Left lung (tissue), 10 donors: ENCODE measurements around the gene SLC38A8. TPM values are rescaled to one million over a fixed set of nuclear protein-coding genes. Genes with fewer than 3 reads are reported as not detected.

Experiments used
- ATAC-seq: fragments of 200-7000 bp; cut with Tn5 transposase; one replicate; pipeline ENCODE4 v1.9.1; 2020; ENCODE audit warnings: moderate library complexity
- DNase-seq, 4 donors: peaks; one replicate each; pipeline ENCODE4 v3.0.0-alpha.2; 2013 to 2020
- H3K27ac ChIP-seq, 2 donors: fragments of 200-600 bp; sonication (generic) in 1 of 2; one replicate each; pipeline versions ENCODE4 v1.5.0 to v1.8.0; 2020 to 2021
- H3K27me3 ChIP-seq, 2 donors: fragments of 200-600 bp; sonication (generic) in 1 of 2; one replicate each; pipeline versions ENCODE4 v1.5.0 to v1.8.0; 2020 to 2021
- H3K36me3 ChIP-seq, 2 donors: fragments of 200-600 bp; sonication (generic) in 1 of 2; one replicate each; pipeline versions ENCODE4 v1.5.0 to v1.8.0; 2020 to 2021
- H3K4me1 ChIP-seq, 2 donors: fragments of 200-600 bp; one replicate each; pipeline ENCODE4 v1.8.0; 2021
- H3K4me3 ChIP-seq, 2 donors: fragments of 200-600 bp; sonication (generic) in 1 of 2; one replicate each; pipeline versions ENCODE4 v1.5.0 to v1.8.0; 2020 to 2021; ENCODE audit warnings: mild to moderate bottlenecking in 1 of 2
- H3K9me3 ChIP-seq, 2 donors: fragments of 200-600 bp; sonication (generic) in 1 of 2; one replicate each; pipeline versions ENCODE4 v1.5.0 to v1.8.0; 2020 to 2021
- intact Hi-C, 2 donors: fragments of 100-400 bp; cut with DNase I; formaldehyde crosslinking; loops; one replicate each; pipeline versions ENCODE4 v1.11.2 to v1.14.2; 2022
- polyA plus RNA-seq, 6 donors: library from polyadenylated mRNA; unstranded; fragments of 120-200 nt; gene quantifications; one replicate each; pipeline ENCODE4 v1.2.1, GENCODE V29; 2013; ENCODE audit not compliant: insufficient read length in 6 of 6
- total RNA-seq, 2 donors: library from RNA; stranded (reverse); fragmentation: NEBNext Ultra II Directional; extraction: Animal tissue kit (Norgen Biotek cat#: 25700); gene quantifications; one replicate each; pipeline ENCODE4 v1.2.1, GENCODE V29; 2021
- TF ChIP-seq, protein P1 (sequence below), 2 donors: fragments of 200-600 bp; sonication (generic) in 1 of 2; IDR thresholded peaks; one replicate each; pipeline versions ENCODE4 v1.5.0 to v1.8.0; 2021; ENCODE audit warnings: antibody characterized with exemption in 2 of 2
- donor health status: DM: no; HTN: yes; CAD: no.
- donor health status: DM: no; HTN: no; CAD: no.

The SLC38A8 gene
- total and polyA plus RNA-seq, 8 donors = 0.65 TPM; not detected in 7

DNA sequence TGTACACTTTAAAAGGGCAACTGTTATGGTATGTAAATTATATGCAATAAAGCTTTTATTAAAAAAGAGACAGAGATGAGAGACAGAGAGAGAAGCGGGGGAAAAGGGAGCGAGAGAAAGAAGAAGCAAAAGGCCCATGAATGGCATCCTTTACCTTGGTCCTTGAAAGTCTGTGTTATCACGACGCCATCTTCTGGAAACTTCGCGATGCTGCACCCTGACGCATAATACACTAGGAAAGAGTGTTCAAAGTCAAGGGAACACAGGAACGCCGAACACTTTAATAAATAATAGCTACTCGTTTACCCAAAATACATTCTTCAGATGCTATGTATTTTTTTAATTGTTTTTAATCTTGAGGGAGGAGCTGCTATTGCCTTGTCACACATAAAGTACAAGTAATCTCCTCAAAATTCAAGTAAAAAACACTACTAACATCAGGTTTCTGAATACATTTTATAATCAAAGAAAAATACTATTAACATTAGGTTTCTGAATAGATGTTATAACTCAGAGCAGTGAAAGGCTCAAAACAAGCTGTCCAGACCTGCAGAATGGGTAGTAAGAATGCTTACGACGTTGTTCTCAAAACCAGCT is 23.0 kb upstream of the SLC38A8 start:
- intact Hi-C loops = no loop called here
- Histone ChIP-seq H3K9me3 (no peaks in the 10 kb centered on the region), H3K27me3 (no peaks in the 10 kb centered on the region), H3K36me3 (peaks cover 0 to 97% of the 10 kb centered on the region in 2 donors), H3K4me1 (peaks cover 0 to 18% of the 10 kb centered on the region in 2 donors), H3K4me3 (no peak overlapping the region), H3K27ac (no peak overlapping the region)
- TF ChIP-seq, protein P1, sequence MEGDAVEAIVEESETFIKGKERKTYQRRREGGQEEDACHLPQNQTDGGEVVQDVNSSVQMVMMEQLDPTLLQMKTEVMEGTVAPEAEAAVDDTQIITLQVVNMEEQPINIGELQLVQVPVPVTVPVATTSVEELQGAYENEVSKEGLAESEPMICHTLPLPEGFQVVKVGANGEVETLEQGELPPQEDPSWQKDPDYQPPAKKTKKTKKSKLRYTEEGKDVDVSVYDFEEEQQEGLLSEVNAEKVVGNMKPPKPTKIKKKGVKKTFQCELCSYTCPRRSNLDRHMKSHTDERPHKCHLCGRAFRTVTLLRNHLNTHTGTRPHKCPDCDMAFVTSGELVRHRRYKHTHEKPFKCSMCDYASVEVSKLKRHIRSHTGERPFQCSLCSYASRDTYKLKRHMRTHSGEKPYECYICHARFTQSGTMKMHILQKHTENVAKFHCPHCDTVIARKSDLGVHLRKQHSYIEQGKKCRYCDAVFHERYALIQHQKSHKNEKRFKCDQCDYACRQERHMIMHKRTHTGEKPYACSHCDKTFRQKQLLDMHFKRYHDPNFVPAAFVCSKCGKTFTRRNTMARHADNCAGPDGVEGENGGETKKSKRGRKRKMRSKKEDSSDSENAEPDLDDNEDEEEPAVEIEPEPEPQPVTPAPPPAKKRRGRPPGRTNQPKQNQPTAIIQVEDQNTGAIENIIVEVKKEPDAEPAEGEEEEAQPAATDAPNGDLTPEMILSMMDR (IDR thresholded peaks at IDR 0.05) = peak; percentile 49 to 57
- ATAC-seq (peak; percentile 61), DNase-seq (peak in 1 of 4 donors; percentile 48)

DNA sequence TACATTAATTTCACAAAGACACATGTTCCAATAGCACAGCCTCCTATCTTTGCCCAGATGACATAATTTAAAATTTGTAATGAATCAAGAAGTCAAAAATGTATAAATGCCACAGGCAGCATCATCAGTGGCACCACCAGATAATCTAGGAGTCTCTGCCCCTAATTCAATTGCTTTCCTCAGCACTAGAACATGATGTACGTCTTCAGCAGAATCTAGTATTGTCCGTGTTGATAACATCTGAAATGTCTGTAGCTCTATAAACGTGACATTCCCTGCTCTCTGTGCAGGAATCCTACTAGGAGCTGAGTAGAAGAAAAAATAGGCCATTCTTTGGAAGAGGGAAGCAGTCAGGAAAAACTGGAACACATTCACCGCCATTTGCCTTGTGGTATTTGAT is 21.4 kb upstream of the SLC38A8 start:
- no peak for DNase-seq
- H3K27ac ChIP-seq = no peak overlapping the region
- no peaks in the 10 kb centered on the region for H3K27me3 ChIP-seq
- TF ChIP-seq, protein P1 (IDR thresholded peaks at IDR 0.05) = no peak
- peaks cover 0 to 97% of the 10 kb centered on the region in 2 donors for H3K36me3 ChIP-seq
- H3K9me3 ChIP-seq = no peaks in the 10 kb centered on the region
- no peak overlapping the region for H3K4me3 ChIP-seq
- peaks cover 0 to 7% of the 10 kb centered on the region in 2 donors for H3K4me1 ChIP-seq
- ATAC-seq = no peak
- intact Hi-C loops = loop anchor here in 1 of 2 donors (5.0 kb wide), 1 partner anchor 97 kb away; the partner anchor contains the start of gene NECAB2

DNA sequence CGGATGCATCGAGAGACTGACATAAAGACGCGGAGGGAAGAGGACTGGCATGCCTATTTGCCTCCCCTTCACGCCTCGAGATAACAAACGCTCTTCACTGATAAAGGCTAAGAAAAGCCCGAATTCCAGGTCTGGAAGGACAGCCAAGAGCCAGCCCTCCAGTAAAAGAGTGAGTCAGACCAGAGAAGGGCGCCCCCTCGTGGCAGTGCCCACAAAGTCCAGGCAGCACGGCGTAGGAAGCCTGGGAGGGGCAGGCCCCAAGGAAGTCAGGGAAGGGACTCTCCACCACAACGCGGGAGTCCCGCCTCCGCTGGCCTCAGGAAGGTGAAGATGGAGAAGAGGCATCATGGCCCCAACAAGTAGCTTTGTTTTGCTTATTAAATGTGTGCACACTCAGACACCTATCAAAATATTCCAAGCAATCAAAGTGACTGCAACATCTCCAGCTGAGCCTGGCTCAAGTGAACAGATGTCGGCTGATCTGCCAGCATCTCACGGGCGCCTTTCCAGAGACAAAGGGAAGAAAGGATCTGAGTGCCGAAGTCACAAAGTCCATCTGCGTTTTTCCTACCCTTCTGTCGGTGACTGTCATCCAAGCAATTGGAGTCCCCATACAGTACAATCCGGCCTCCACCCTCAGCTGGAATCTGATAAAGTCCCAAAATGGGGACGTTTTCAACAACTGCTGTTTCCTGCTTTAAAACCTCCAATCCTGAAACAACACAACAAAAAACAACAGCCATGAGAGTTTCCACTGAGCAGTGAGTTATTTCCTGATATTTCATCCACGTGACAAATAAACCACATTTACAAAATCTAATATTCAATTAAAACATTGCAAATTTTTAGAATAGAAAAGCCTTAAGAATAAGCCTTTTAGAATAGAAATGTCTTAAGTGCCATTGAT is 20.4 kb upstream of the SLC38A8 start:
- Histone ChIP-seq H3K36me3 (peaks cover 0 to 97% of the 10 kb centered on the region in 2 donors), H3K4me1 (peaks cover 0 to 4% of the 10 kb centered on the region in 2 donors), H3K4me3 (no peak overlapping the region), H3K9me3 (no peaks in the 10 kb centered on the region), H3K27ac (no peak overlapping the region), H3K27me3 (no peaks in the 10 kb centered on the region)
- ATAC-seq = peak; percentile 97
- DNase-seq = peak; percentile 39 to 93 (median 71)
- TF ChIP-seq, protein P1 (IDR thresholded peaks at IDR 0.05) = peak; percentile 85 to 88
- intact Hi-C loops = loop anchor here in 1 of 2 donors (5.0 kb wide), 1 partner anchor 96 kb away; the partner anchor contains the start of gene NECAB2

DNA sequence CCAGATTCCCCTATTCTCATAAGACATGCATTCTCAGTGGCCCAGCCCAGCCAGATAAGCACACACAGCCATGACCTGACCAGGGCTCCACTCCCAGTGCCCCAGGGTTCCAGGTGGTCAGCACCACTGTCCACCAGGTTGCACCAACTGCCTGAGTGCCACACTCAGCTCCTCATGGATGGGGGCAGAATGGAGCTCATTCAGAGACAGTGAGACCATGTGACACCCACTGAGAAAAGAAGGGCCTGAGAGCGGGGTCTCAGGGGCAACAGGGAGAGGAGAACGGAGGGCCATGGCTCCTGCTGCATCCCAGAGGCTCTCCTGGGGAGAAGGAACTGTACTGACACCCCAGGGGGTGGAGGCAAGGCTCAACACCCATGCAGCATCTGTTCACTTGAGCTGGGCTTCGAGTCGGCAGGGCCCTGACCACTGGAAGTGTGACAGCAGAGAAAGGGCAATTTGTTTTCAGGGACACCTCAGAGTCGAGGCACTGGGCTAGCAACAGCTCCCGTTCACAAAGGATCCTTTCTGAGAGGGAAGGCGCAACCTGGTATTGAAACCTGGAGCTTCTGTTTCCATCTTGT is 18.7 kb upstream of the SLC38A8 start:
- Histone ChIP-seq H3K4me1 (peaks cover 0 to 4% of the 10 kb centered on the region in 2 donors), H3K4me3 (no peak overlapping the region), H3K27ac (no peak overlapping the region), H3K9me3 (no peaks in the 10 kb centered on the region), H3K36me3 (peaks cover 0 to 97% of the 10 kb centered on the region in 2 donors), H3K27me3 (no peaks in the 10 kb centered on the region)
- DNase-seq (no peak), ATAC-seq (no peak)
- TF ChIP-seq, protein P1 (IDR thresholded peaks at IDR 0.05) = no peak
- intact Hi-C loops = loop anchor here in 1 of 2 donors (5.0 kb wide), 1 partner anchor 94 kb away; the partner anchor contains the start of gene NECAB2
